ENCODE results near the gene EIF4G3.
"Not testable (repeated sequence)": the region's sequence is repeated elsewhere in the genome, so short reads cannot be mapped to it uniquely, and the experiment has no call there.

EIF4G3 gene

GRCh38 chr1:21028520-21029145 is 148.1 kb downstream of the EIF4G3 start:
- Mint-ChIP-seq H3K4me3 (no peak overlapping the region), H3K36me3 (ENCODE audit: low read depth) (peaks cover 46% of the 10 kb centered on the region), H3K27me3 (ENCODE audit: low read depth) (no peaks in the 10 kb centered on the region), H3K27ac (no peak overlapping the region), H3K4me1 (peaks cover 35% of the 10 kb centered on the region), H3K9me3 (peaks cover 9% of the 10 kb centered on the region)
- no peak for TF ChIP-seq CTCF (IDR thresholded peaks at IDR 0.05; ENCODE audit: unreplicated experiment in 3 of 3)

GRCh38 chr1:21027805-21028204 is 148.9 kb downstream of the EIF4G3 start:
- Mint-ChIP-seq H3K27me3 (ENCODE audit: low read depth) (no peaks in the 10 kb centered on the region), H3K9me3 (peaks cover 9% of the 10 kb centered on the region), H3K4me1 (peaks cover 28% of the 10 kb centered on the region), H3K4me3 (no peak overlapping the region), H3K36me3 (ENCODE audit: low read depth) (peaks cover 46% of the 10 kb centered on the region), H3K27ac (no peak overlapping the region)
- no peak for TF ChIP-seq CTCF (IDR thresholded peaks at IDR 0.05; ENCODE audit: unreplicated experiment in 3 of 3)

GRCh38 chr1:21024918-21025317 is 151.8 kb downstream of the EIF4G3 start:
- peaks cover 9% of the 10 kb centered on the region for H3K9me3 Mint-ChIP-seq
- peaks cover 19% of the 10 kb centered on the region for H3K4me1 Mint-ChIP-seq
- TF ChIP-seq CTCF (IDR thresholded peaks at IDR 0.05; ENCODE audit: unreplicated experiment in 3 of 3) = no peak
- H3K27ac Mint-ChIP-seq = peak overlapping the region in 2 of 3 experiments; percentile 1 to 31
- peaks cover 36% of the 10 kb centered on the region for H3K36me3 Mint-ChIP-seq (ENCODE audit: low read depth)
- no peak overlapping the region for H3K4me3 Mint-ChIP-seq
- no peaks in the 10 kb centered on the region for H3K27me3 Mint-ChIP-seq (ENCODE audit: low read depth)

GRCh38 chr1:21024136-21024896 is 152.4 kb downstream of the EIF4G3 start:
- peaks cover 19% of the 10 kb centered on the region for H3K4me1 Mint-ChIP-seq
- H3K27me3 Mint-ChIP-seq (ENCODE audit: low read depth); H3K4me3 Mint-ChIP-seq; H3K9me3 Mint-ChIP-seq; H3K27ac Mint-ChIP-seq: not testable (repeated sequence)
- peaks cover 33% of the 10 kb centered on the region for H3K36me3 Mint-ChIP-seq (ENCODE audit: low read depth)

- H3K36me3 Mint-ChIP-seq (ENCODE audit: low read depth) = peaks cover 29% of the 10 kb centered on the region
Observed at GRCh38 chr1:21022279-21023040, 154.2 kb downstream of the EIF4G3 start.

More at GRCh38 chr1:21022279-21023040, 154.2 kb downstream of the EIF4G3 start:
- Mint-ChIP-seq H3K4me3 (peak overlapping the region in 2 of 3 experiments; percentile 0 to 16), H3K4me1 (peaks cover 19% of the 10 kb centered on the region), H3K27ac (peak overlapping the region; percentile 88 to 94 (median 89)), H3K27me3 (ENCODE audit: low read depth) (no peaks in the 10 kb centered on the region), H3K9me3 (peaks cover 9% of the 10 kb centered on the region)
- no peak for TF ChIP-seq CTCF (IDR thresholded peaks at IDR 0.05; ENCODE audit: unreplicated experiment in 3 of 3)

Measured in nephron (organoid).